ENCODE measurements around the gene DNER. TPM values are rescaled to one million over a fixed set of nuclear protein-coding genes. Genes with fewer than 3 reads are reported as not detected.

Gene DNER
- polyA plus RNA-seq, 1 experiment: not detected

GRCh38 chr2:229591611-229592010, 122.7 kb downstream of the DNER start:
- no peak for DNase-seq (ENCODE audit: low read depth, low spot score)
- H3K27me3 ChIP-seq (ENCODE audit: control insufficient read depth, insufficient read depth, low read length): no peaks in the 10 kb centered on the region
- ChIA-PET CTCF (interaction anchor here (2.2 kb wide), 1 partner anchor 160 kb away, joined by 11 read pairs; no protein-coding TSS in a partner anchor), POLR2A (no interaction called here)
- no peak overlapping the region for H3K4me3 ChIP-seq (ENCODE audit: low read depth, low read length)
- no peak for TF ChIP-seq CTCF (IDR thresholded peaks at IDR 0.05; ENCODE audit: low read depth, low read length)
- H3K9me3 ChIP-seq (ENCODE audit: control insufficient read depth, insufficient read depth, low read length): no peaks in the 10 kb centered on the region
- H3K27ac ChIP-seq (ENCODE audit: low read depth, low read length): no peak overlapping the region

- CTCF ChIA-PET: interaction anchor here (0.6 to 3.4 kb wide), 23 partner anchors 9 to 1696 kb away, joined by 3 to 80 read pairs (median 4); no protein-coding TSS in a partner anchor
- DNase-seq (ENCODE audit: low read depth, low spot score): peak; percentile 24
- POLR2A ChIA-PET: interaction anchor here (0.6 to 1.1 kb wide), 2 partner anchors 152 to 156 kb away, joined by 3 to 6 read pairs; no protein-coding TSS in a partner anchor
Observed at GRCh38 chr2:229586746-229587705, 127.3 kb downstream of the DNER start.

GRCh38 chr2:229586012-229586411, 128.3 kb downstream of the DNER start:
- DNase-seq (ENCODE audit: low read depth, low spot score): no peak
- no peak overlapping the region for H3K27ac ChIP-seq (ENCODE audit: low read depth, low read length)
- no peak for TF ChIP-seq CTCF (IDR thresholded peaks at IDR 0.05; ENCODE audit: low read depth, low read length)
- H3K9me3 ChIP-seq (ENCODE audit: control insufficient read depth, insufficient read depth, low read length): no peaks in the 10 kb centered on the region
- ChIA-PET CTCF (interaction anchor here (1.1 to 3.4 kb wide), 9 partner anchors 8 to 1695 kb away, joined by 3 to 80 read pairs (median 7); no protein-coding TSS in a partner anchor), POLR2A (no interaction called here)
- no peak overlapping the region for H3K4me3 ChIP-seq (ENCODE audit: low read depth, low read length)
- no peaks in the 10 kb centered on the region for H3K27me3 ChIP-seq (ENCODE audit: control insufficient read depth, insufficient read depth, low read length)

More at GRCh38 chr2:229586746-229587705, 127.3 kb downstream of the DNER start:
- peak; percentile 90 for TF ChIP-seq CTCF (IDR thresholded peaks at IDR 0.05; ENCODE audit: low read depth, low read length)
- no peaks in the 10 kb centered on the region for H3K27me3 ChIP-seq (ENCODE audit: control insufficient read depth, insufficient read depth, low read length)
- no peaks in the 10 kb centered on the region for H3K9me3 ChIP-seq (ENCODE audit: control insufficient read depth, insufficient read depth, low read length)
- no peak overlapping the region; the same call in 1 of the 2 replicates for H3K4me3 ChIP-seq (ENCODE audit: low read depth, low read length)
- H3K27ac ChIP-seq (ENCODE audit: low read depth, low read length): no peak overlapping the region

GRCh38 chr2:229582151-229582550, 132.2 kb downstream of the DNER start:
- H3K27me3 ChIP-seq (ENCODE audit: control insufficient read depth, insufficient read depth, low read length): no peaks in the 10 kb centered on the region
- H3K27ac ChIP-seq (ENCODE audit: low read depth, low read length): no peak overlapping the region
- POLR2A ChIA-PET: no interaction called here
- H3K9me3 ChIP-seq (ENCODE audit: control insufficient read depth, insufficient read depth, low read length): no peaks in the 10 kb centered on the region
- H3K4me3 ChIP-seq (ENCODE audit: low read depth, low read length): no peak overlapping the region
- CTCF ChIA-PET: interaction anchor here (0.6 to 1.6 kb wide), 3 partner anchors 12 to 151 kb away, joined by 4 to 14 read pairs (median 9); no protein-coding TSS in a partner anchor
- no peak for DNase-seq (ENCODE audit: low read depth, low spot score)
- no peak for TF ChIP-seq CTCF (IDR thresholded peaks at IDR 0.05; ENCODE audit: low read depth, low read length)
